Lower lobe of right lung (tissue), 2 donors: ENCODE results near the gene TMEM101. TPM values are rescaled to one million over a fixed set of nuclear protein-coding genes. Genes with fewer than 3 reads are reported as not detected.
"Not testable (repeated sequence)": the region's sequence is repeated elsewhere in the genome, so short reads cannot be mapped to it uniquely, and the experiment has no call there.

Source experiments
- ATAC-seq, 2 donors: fragments of 200-7000 bp; cut with Tn5 transposase; one replicate each; pipeline ENCODE4 v1.9.1; 2020 to 2022; ENCODE audit warnings: mild to moderate bottlenecking in 2 of 2, moderate library complexity in 2 of 2
- DNase-seq: peaks from one replicate; pipeline ENCODE4 v3.0.0-alpha.2; 2020
- H3K27ac ChIP-seq: fragments of 200-600 bp; one replicate; pipeline ENCODE4 v1.8.0; 2022
- H3K27me3 ChIP-seq: fragments of 200-600 bp; one replicate; pipeline ENCODE4 v1.8.0; 2022; ENCODE audit warnings: low read depth
- H3K36me3 ChIP-seq: fragments of 200-600 bp; one replicate; pipeline ENCODE4 v1.8.0; 2022; ENCODE audit warnings: mild to moderate bottlenecking
- H3K4me1 ChIP-seq: fragments of 200-600 bp; one replicate; pipeline ENCODE4 v1.8.0; 2022
- H3K4me3 ChIP-seq: fragments of 200-600 bp; one replicate; pipeline ENCODE4 v1.8.0; 2022; ENCODE audit warnings: mild to moderate bottlenecking
- H3K9me3 ChIP-seq: fragments of 200-600 bp; one replicate; pipeline ENCODE4 v1.8.0; 2022
- CTCF ChIP-seq: fragments of 200-600 bp; IDR thresholded peaks from one replicate; pipeline ENCODE4 v1.8.0; 2022; ENCODE audit warnings: antibody characterized with exemption, mild to moderate bottlenecking
- intact Hi-C: fragments of 100-400 bp; cut with DNase I; formaldehyde crosslinking; loops from one replicate; pipeline ENCODE4 v1.11.0; 2022
- total RNA-seq: library from RNA; stranded (reverse); fragmentation: NEBNext Ultra II Directional; extraction: Animal tissue kit (Norgen Biotek cat#: 25700); gene quantifications from one replicate; pipeline ENCODE4 v1.2.1, GENCODE V29; 2021
- donor health status: DM: no; HTN: yes; CAD: no; lungs with severe emphysema.

TMEM101 gene
- total RNA-seq, 1 donor from 2014 or later: 28.4 TPM

DNA sequence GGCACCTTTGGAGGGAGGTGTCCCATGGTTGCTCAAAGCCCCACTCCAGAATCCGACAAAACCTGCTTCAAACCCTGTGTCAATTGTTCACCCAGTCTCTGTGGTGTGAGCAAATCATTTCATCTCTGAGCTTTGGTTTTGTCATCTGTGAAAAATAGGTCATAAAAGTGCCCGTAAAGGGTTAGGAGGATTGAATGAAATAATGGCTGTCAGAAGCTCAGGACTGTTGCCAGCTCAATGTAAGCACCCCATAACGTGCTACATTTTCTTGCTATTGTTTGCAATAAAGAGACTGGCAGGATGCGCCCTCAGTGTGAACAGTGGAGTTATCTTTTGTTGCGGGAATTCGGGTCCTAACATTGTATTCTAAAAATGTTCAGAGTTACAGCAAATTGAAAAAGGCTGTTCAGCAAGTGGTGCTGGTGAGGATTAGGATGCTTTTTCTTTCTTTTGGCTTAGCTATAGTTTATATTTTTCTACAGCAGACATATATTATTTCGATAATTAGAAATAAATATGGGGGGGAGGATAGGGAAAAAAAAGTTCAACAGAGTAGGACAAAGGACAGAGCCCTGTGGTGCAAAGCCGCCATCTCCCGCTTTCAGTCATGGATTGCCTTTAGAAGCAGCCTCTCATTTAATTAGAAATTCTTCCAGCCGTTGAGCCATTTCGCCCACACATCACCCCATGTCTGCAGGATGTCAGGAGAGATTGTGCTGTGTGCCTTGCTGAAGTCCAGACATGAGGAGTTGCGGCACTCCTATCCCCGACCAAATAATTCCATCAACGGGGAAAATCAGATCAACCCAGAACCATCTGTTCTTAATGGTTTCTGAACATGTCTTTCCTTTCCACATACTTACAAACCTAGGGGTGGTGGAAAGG is 40.1 kb downstream of the TMEM101 start:
- no peak for ATAC-seq

DNA sequence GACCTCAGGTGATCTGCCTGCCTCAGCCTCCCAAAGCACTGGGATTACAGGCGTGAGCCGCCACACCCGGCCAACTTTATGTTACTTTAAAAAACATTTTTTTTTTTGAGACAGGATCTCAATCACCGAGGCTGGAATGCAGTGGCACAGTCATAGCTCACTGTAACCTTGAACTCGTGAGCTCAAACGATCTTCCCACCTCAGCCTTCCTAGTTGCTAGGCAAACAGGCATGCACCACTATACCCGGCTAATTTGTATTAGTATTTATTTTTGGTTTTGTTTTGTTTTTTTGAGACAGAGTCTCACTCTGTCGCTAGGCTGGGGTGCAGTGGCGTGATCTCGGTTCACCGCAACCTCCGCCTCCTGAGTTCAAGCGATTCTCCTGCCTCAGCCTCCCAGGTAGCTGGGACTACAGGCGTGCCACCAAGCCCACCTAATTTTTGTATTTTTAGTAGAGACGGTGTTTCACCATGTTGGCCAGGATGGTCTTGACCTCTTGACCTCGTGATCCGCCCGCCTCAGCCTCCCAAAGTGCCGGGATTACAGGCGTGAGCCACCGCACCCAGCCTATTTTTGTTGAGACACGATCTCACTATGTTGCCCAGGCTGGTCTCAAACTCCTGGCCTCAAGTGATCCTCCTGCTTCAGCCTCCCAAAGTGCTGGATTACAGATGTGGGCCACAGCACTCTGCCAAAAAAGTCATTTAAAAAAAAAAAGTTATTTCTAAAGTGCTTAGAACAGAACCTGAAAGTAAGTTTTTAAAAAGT is 42.1 kb downstream of the TMEM101 start:
- intact Hi-C loops, H3K4me3 ChIP-seq, DNase-seq: not testable (repeated sequence)

More for the DNA sequence above, 40.1 kb downstream of the TMEM101 start:
- no peaks in the 10 kb centered on the region for H3K9me3 ChIP-seq
- intact Hi-C loops: no loop called here
- no peaks in the 10 kb centered on the region for H3K36me3 ChIP-seq
- no peak for DNase-seq
- H3K4me3 ChIP-seq: no peak overlapping the region
- no peak overlapping the region for H3K27ac ChIP-seq
- peaks cover 10% of the 10 kb centered on the region for H3K27me3 ChIP-seq
- no peak for TF ChIP-seq CTCF
- no peaks in the 10 kb centered on the region for H3K4me1 ChIP-seq

DNA sequence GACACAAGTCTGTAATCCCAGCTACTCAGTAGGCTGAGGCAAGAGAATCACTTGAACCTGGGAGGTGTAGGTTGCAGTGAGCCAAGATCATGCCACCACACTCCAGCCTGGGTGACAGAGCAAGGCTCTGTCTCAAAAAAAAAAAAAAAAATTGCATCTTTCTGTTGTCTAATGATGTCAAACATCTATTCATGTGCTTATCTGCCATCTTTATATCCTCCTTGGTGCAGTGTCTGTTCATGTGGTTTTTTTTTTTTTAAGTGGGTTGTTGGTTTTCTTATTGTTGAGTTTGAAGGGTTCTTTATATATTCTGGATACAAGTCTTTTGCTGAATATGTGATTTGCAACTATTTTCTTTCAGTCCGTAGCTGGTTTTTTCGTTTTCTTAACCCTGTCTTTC is 43.3 kb downstream of the TMEM101 start:
- DNase-seq, H3K27me3 ChIP-seq, H3K4me1 ChIP-seq, H3K4me3 ChIP-seq, H3K27ac ChIP-seq, H3K9me3 ChIP-seq, ATAC-seq, intact Hi-C loops, H3K36me3 ChIP-seq: not testable (repeated sequence)

More for the DNA sequence above, 42.1 kb downstream of the TMEM101 start:
- H3K9me3 ChIP-seq, ATAC-seq, H3K4me1 ChIP-seq, H3K27me3 ChIP-seq, H3K27ac ChIP-seq, H3K36me3 ChIP-seq: not testable (repeated sequence)

GRCh38 chr17:43970366-43970765 is 44.4 kb downstream of the TMEM101 start:
- Histone ChIP-seq H3K4me3 (no peak overlapping the region), H3K27ac (no peak overlapping the region), H3K27me3 (no peaks in the 10 kb centered on the region), H3K9me3 (no peaks in the 10 kb centered on the region), H3K36me3 (no peaks in the 10 kb centered on the region), H3K4me1 (no peaks in the 10 kb centered on the region)
- ATAC-seq: no peak
- TF ChIP-seq CTCF: no peak
- DNase-seq: no peak
- intact Hi-C loops: no loop called here

DNA sequence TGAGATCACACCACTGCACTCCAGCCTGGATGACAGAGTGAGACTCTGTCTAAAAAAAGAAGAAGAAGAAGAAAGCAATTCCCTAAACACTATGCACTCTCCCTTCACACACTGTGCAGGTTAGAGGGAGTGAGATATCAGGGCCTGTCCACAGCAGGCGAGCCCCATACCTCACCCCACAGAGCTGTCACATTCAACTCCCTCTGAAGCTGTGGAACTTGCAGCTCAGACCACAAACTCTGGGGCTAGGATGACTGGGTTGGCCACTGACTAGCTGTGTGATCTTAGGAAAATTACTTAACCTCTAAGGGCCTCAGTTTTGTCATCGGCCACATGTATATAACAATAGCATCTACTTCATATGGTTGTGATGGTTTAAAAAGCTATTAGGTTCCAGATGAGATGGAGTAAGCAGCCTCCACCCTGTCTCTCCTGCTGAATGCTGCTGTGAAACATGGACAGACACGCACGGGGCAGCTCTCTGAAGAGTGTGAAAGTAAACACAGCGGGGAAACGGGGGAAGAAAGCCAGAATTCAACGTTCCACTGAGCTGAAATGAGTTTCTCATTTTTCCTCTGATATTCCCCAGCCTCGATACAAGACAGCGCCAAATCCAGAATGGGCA is 47.4 kb downstream of the TMEM101 start:
- intact Hi-C loops: no loop called here
- TF ChIP-seq CTCF: no peak
- Histone ChIP-seq H3K4me1 (no peaks in the 10 kb centered on the region), H3K27me3 (peaks cover 5% of the 10 kb centered on the region), H3K4me3 (no peak overlapping the region), H3K27ac (no peak overlapping the region), H3K9me3 (no peaks in the 10 kb centered on the region), H3K36me3 (no peaks in the 10 kb centered on the region)
- no peak for ATAC-seq
- DNase-seq: no peak

- Histone ChIP-seq H3K4me3 (no peak overlapping the region), H3K27me3 (peaks cover 8% of the 10 kb centered on the region), H3K27ac (no peak overlapping the region), H3K4me1 (no peaks in the 10 kb centered on the region), H3K36me3 (no peaks in the 10 kb centered on the region), H3K9me3 (no peaks in the 10 kb centered on the region)
- no peak for DNase-seq
- no peak for ATAC-seq
- no peak for TF ChIP-seq CTCF
- intact Hi-C loops: no loop called here
These were observed 48.5 kb downstream of the TMEM101 start for GRCh38 chr17:43966276-43966675.
